NCI-H345 (cell line): ENCODE measurements around the gene MYO1E.

Source experiments
- DNase-seq: peaks from one replicate; lab custom pipeline; 2025; lab: John Stamatoyannopoulos, UW

MYO1E gene

GRCh38 chr15:59260090-59260489, 112.6 kb downstream of the MYO1E start:
- no peak for DNase-seq

DNA sequence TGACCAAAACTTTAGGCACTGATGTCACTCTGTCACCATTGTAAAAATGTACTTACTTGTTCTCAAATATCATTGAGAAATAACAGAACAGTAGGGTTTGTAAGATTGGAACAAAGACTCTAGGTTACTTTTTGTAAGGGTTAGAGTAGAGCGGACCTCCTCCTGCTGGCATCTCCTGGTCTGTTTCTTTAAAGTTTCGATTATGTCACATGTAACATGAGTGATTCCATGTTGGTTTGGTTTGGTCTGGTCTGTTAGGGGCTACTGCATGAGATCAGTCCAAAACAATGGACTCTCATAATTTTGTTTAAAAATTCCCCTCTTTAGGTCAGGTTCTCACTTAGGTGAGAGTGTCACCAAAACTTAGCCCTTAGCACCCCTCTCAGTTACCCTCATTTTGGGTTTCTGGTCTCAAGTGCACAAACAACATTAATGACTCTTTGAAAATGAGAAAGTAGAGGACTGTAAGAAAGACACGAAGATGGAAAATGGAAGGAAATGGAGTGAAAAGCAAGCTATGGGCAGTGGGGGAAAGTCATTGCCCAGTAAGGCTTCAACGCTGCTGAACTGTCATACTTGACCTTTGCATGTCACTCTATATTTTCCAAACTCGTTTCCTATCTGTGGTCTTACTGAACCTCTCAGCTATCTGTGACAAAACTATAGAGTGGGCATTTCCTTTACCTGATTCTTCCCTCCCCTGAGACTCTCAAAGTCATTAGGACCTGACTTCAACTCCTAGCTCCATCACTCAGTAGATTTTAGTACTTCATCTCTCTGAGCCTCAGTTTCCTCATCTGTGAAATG, 113.3 kb downstream of the MYO1E start:
- DNase-seq: no peak

DNA sequence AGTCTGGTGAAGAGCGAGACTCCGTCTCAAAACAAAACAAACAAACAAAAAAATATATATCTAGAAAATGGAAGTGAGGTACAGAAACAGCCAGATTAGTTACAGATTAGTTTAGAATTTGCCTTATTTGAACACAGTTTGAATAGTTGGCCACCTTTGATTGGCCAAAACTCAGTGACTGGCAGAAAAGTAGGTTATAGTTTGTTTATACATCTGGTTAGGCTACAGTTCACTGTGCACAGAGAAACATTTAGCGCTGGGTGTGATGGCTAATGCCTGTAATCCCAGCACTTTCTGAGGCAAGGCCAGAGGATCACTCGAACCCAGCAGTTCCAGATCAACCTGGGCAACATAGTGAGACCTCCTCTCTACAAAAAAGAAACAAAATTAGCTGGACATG, 114.4 kb downstream of the MYO1E start:
- no peak for DNase-seq

- DNase-seq: no peak
These were observed 115.5 kb downstream of the MYO1E start for GRCh38 chr15:59257140-59257539.

- no peak for DNase-seq
These were observed 116.2 kb downstream of the MYO1E start for GRCh38 chr15:59256482-59256881.

DNA sequence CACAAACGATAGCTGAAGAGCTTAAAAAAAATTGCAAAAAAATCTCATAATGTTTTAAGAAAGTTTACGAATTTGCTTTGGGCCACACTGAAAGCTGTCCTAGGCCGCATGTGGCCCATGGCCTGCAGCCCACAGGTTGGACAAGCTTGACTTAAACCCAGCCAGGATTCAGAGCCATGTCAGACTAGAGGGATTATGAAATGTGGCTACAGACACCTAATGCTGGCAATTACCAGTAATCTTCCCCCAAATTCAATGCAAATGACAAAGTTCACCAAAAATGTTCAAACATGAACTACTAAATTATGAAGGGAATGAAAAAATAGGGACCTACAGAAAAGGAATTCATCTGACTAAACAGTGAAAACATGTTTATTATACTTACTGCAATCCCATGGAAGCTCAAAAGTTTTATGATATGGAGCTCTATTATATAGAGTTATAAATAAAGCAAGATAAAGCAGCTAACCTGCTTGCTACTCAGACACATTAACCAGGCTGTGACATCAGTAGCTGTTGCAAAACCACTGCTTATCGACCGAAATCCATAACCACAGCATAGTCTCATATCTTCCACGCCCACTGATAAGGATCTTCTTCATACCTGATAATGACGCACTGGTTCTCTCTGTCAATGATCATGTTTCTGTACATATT, 116.9 kb downstream of the MYO1E start:
- DNase-seq: no peak

DNA sequence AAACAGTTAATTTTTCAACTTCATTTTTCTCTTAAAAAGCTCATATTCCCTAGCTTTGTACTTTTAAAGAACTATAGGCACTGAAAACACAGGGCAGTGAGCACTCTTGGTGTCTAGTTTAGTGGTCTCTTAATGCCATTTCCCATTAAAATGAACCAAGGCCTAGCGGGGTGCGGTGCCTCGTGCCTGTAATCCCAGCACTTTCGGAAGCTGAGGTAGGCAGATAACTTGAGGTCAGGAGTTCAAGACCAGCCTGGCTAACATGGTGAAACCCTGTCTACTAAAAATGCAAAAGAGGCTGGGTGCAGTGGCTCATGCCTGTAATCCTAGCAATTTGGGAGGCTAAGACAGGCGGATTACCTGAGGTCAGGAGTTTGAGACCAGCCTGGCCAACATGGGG, 120.5 kb downstream of the MYO1E start:
- no peak for DNase-seq

DNA sequence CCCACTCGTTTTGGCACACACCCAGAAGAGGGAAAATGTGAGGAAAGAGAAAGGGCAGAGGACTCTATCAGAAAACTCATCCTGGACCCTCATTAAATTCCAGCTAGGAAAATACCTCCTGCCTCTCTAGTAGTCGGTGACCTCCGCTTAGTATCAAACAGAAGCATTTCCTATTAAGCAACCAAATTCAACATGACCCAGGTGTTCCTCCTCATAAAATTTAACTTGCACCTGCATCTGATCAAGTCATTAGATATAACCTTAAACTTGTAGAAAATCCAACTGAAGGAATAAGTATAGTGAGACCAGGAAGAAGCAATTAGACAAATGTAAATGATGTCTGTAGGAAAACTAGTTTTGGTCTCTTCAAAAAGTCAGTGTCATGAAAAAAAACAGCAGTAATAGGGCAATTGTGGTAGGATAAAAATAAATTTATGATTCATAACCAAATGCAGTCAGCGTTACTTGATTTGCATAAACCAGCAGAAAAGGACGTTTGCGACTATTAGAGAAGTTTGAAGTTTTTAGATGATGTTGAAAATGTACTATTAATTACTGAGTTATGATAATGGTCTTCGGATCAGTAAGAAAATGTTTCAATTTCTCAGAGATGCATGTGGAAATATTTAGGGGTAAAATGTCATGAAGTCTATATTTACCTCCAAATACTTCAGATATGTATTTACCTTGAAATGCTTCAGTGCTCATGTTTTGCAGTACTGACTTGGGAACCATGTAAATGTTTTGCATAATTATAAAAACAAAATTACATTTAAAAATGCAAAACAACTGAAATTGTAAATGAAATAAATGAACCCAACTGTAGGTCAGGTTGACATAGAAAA, 121.4 kb downstream of the MYO1E start:
- DNase-seq: no peak

GRCh38 chr15:59250249-59250648, 122.4 kb downstream of the MYO1E start:
- DNase-seq: no peak

GRCh38 chr15:59249816-59250215, 122.9 kb downstream of the MYO1E start:
- no peak for DNase-seq

GRCh38 chr15:59247364-59247763, 125.3 kb downstream of the MYO1E start:
- DNase-seq: peak; percentile 53

DNA sequence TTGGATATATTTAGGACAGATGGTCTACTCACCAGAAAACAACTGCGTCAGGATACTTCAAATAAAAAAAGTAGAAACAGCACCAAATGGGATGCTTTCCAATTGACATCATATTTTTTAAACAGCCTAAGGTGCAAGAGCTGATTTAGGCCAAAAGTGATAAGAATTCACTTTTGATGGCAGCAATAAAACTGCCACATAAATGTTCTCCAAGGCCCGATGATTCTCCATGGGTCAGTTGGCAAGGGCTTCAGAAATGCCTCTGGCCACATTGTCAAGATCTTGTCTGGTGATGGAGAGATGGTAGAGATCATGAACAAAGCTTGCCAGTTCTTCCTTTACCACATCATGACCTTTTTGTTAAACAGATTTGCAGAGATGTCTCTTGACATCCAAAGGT, 127.1 kb downstream of the MYO1E start:
- DNase-seq: no peak

- no peak for DNase-seq
These were observed 128.3 kb downstream of the MYO1E start for GRCh38 chr15:59244337-59244736.

GRCh38 chr15:59243622-59244021, 129.0 kb downstream of the MYO1E start:
- DNase-seq: no peak

- DNase-seq: no peak
These were observed 130.0 kb downstream of the MYO1E start for GRCh38 chr15:59242649-59243048.

DNA sequence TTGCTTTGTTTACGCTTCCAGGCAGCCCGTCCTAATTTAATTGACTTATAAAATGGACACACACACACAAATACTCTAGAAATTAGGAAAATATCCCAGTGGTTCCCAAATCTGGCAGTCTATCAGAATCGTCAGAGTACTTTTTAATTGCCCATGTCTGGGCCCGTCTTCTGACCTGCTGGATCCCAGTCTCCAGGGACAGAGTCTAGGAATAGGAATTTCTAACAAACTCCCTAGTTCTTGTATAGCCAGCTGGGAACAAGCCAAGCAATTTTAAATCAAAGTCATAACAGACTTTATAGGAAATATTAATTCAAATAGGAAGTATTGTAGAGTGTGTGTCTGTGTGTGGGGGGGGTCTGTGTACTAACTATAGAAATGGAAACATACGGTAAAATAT, 132.6 kb downstream of the MYO1E start:
- no peak for DNase-seq

- no peak for DNase-seq
These were observed 134.7 kb downstream of the MYO1E start for GRCh38 chr15:59237924-59238331.

GRCh38 chr15:59237119-59237855, 135.4 kb downstream of the MYO1E start:
- DNase-seq: no peak

- no peak for DNase-seq
These were observed 136.3 kb downstream of the MYO1E start for GRCh38 chr15:59236394-59236793.

DNA sequence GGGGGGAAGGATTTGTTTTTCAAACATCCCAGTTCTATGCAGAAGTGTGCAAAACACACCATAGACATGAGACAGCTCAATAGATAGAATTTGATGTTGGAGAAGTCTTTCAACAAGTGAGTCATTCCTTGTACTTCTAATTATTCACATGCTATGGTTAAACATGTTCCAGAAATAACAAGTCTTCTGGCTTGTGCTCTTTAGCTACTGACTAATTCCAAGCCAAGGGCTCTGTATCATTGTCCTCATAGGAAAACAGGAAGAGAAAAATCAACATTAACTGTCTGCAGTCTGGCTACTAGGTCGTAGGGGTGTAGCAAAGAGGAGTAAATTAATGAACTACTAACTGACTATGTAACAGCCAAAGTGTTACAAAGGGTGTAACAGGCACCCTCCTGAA, 140.2 kb downstream of the MYO1E start:
- no peak for DNase-seq

- DNase-seq: no peak
These were observed 142.1 kb downstream of the MYO1E start for GRCh38 chr15:59230531-59231055.

- DNase-seq: no peak
These were observed 143.2 kb downstream of the MYO1E start for GRCh38 chr15:59229453-59229852.
